ENCODE results near the gene SEZ6L.

- no peak for TF ChIP-seq POLR2AphosphoS5 (IDR thresholded peaks at IDR 0.05)
- TF ChIP-seq CTCF (IDR thresholded peaks at IDR 0.05) = no peak
- TF ChIP-seq POLR2A (IDR thresholded peaks at IDR 0.05) = no peak
- TF ChIP-seq EP300 (IDR thresholded peaks at IDR 0.05; ENCODE audit: low read depth) = no peak
Measured at GRCh38 chr22:26161746-26162145, 7.5 kb upstream of the SEZ6L start.

Data from transverse colon (tissue), 4 donors.